NCI-H2171 (cell line): Measurements from ENCODE around the gene CLDN9.
A peak's percentile ranks its signal among the peaks of the same experiment; 100 is the strongest.

Source experiments
- DNase-seq: peaks from one replicate; lab custom pipeline; 2025; lab: John Stamatoyannopoulos, UW

Gene CLDN9

GRCh38 chr16:2974319-2975056 is 38.2 kb upstream of the CLDN9 start:
- no peak for DNase-seq

DNA sequence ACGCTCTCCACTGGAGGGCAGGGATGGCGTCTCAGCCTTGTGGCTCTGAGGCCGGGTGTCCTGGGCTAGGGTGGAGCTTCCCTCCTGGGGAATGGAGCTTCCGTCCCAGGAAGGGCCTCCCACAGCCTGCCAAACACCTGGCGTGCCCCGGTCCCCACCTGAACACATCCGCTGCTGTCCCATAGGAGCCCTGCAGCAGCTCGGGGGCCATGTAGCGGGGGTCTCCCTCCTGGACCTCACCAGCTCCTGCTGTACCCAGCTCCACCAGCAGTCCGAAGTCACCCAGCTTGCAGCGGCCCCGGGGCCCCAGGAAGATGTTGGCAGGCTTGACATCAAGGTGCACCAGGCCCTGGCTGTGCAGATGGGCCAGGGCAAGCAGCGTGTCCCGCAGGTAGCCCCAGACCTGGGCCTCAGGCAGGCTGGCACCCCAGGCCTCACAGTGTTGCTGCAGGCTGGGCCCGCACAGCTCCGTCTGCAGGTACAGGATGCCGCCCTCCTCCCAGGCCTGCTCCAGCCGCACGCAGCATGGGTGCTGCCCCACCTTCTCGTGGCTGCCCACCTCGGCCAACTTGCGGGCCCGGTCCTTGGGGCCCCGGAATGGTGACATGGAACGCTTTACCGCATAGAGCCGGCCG is 37.4 kb upstream of the CLDN9 start:
- no peak for DNase-seq

- DNase-seq = no peak
Observed at GRCh38 chr16:2976201-2976600, 36.5 kb upstream of the CLDN9 start.

DNA sequence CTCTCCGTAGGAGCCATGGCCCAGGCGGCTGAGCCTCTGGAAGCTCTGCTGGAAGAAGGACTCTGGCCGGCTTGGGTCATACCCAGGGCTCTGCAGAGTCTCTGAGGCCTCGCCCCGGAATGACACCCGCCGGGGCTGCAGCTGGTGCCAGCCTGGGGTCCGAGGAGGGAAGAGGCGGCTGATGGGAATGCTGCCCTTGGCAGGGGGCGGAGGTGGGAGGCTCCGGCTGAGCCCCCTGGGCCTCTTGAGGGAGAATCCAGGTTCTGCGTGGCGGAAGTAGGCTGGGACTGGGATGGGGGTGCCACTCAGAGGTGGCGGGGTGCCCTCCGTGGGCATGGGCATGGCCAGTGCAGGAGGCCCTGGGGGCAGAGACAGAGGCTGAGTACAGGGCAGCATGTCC is 36.0 kb upstream of the CLDN9 start:
- no peak for DNase-seq

GRCh38 chr16:2977440-2977839 is 35.3 kb upstream of the CLDN9 start:
- DNase-seq = no peak

- DNase-seq = no peak
Observed at GRCh38 chr16:2979669-2980226, 33.0 kb upstream of the CLDN9 start.

DNA sequence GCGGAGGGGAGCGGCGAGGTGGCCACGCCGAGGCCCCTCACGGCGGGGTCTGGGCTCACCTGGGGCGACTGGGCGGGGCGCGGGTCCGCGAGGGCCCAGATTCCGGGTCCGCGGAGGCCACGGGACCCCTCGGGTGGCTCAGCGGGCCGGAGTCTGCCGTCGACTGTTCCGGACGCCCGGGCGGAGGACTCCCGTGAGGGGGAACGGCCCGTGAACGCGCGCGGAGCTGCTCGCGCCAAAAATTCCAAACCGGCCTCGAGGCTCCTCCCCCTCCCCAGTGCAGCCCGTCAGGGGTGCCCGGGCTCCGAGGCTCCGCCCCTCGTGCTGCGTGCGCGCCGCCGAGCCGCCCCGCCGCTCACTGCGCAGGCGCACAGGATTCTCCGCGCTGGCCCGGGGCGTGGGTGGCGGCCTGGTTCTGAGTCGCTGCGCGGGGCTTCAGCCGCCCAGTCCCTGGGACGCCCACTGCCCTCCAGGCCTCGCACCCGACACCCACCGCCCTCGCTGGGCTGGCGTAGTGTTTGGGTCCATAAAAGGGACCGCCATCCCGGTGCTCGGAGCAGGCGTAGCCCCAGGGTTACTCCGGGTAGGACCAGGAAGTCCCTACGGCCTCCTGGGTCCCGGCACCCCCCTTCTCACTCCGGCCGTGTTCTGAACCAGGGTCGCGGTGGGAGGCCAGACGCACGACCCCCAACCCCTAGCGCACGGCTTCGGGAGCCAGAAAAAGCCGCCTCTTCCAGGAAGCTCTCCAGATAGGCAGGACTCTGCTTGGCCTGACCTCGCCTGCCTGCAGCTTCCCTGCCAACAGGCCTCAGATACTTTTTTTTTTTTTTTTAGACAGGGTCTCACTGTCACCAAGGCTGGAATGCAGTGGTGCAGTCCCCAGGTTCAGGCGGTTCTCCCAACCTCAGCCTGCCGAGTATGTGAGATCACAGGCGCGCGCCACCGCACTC is 32.2 kb upstream of the CLDN9 start, which contains the start of gene PKMYT1:
TSS of gene PKMYT1 (minus strand) at position 220 of the 950 bp plus-strand sequence. CDS start 789 bp downstream, outside the sequence.
- peak; percentile 88 for DNase-seq

DNA sequence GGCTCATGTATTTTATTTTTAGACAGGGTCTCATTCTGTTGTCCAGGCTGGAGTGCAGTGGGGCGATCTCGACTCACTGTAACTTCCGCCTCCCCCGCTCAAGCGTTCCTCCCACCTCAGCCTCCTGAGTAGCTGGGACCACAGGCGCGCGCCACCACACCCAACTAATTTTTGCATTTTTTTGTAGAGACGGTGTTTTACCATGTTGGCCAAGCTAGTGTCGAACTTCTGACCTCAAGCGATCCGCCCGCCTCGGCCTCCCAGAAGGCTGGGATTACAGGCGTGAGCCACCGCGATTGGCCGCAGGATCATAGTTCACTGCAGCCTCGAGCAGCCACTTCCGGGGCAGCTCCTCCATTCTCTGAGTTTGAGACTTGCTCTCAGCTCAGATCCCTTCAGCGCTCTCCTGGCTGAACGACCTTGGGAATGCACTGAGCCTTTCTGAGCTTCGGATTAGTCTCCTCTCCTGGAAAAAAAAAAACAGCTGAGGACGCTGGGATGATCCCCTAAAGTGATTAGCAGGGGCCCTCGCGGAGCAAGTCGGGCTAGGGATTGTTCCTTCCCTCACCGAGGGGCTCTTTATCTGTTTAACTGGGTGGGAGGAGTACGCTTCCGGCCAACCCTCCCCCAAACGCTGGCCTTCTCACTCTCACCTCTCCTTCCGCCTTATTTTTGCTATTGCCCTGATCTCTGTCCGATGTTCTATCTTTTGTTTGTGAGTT is 31.4 kb upstream of the CLDN9 start:
- DNase-seq = no peak

DNA sequence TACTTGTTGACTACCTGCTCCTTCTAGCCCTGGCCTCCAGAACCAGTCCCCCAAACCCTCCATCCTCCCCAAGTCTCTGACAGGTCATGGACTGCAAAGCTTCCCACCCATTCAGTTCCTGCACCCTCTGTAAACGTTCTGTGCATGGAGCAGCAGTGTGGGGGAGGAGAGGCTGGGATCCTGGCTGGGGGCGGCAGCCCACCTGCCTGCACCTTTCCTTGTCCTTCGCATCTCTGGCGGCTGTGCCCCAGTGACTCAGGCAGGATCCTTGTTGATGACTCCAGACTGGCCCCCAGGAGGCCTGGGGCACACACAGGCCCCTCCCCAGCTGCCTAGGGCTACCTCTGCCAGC is 30.8 kb upstream of the CLDN9 start:
- DNase-seq = no peak

- no peak for DNase-seq
Observed at GRCh38 chr16:2982402-2982801, 30.3 kb upstream of the CLDN9 start.

DNA sequence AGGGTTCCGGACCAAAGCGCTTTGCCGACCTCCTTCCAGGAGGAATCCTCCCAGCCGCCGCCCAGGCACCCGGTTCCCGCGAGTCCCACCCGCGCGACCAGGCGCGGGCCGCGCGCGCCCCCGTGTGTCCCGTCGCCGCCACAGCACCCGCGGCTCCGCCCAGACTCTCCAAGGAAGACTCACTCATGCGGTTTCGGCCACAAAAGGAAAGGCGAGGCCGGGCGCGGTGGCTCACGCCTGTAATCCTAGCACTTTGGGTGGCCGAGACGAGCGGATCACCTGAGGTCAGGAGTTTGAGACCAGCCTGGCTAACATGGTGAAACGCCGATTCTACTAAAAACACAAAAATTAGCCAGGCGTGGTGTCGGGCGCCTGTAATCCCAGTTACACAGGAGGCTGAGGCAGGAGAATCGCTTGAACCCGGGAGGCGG is 29.0 kb upstream of the CLDN9 start:
- DNase-seq = peak; percentile 71

DNA sequence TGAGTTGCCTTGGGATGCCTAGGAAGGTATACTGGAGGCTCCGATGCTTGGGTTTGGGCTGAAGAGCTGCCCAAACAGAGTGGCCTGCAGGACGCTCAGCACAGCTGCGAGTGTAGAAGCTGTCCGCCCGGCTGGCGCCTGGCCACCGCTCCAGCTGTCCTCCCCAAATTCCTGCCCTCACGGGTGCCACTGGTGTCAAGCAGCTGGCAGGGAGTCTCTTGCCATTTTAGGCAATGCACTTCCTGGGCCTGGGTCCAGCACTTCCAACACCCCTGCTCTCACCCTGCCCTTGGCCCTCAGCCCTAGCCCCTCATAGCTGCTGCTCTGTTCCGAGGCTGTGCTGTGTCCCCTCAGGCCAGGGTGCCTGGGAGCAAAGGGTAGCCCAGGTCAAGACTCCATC is 27.3 kb upstream of the CLDN9 start:
- no peak for DNase-seq

GRCh38 chr16:2985893-2986355 is 26.8 kb upstream of the CLDN9 start:
- peak; percentile 53 for DNase-seq

GRCh38 chr16:2986623-2987188 is 26.0 kb upstream of the CLDN9 start:
- no peak for DNase-seq

- no peak for DNase-seq
Observed at GRCh38 chr16:2987286-2987685, 25.4 kb upstream of the CLDN9 start.

GRCh38 chr16:2987833-2988232 is 24.9 kb upstream of the CLDN9 start:
- peak; percentile 83 for DNase-seq

DNA sequence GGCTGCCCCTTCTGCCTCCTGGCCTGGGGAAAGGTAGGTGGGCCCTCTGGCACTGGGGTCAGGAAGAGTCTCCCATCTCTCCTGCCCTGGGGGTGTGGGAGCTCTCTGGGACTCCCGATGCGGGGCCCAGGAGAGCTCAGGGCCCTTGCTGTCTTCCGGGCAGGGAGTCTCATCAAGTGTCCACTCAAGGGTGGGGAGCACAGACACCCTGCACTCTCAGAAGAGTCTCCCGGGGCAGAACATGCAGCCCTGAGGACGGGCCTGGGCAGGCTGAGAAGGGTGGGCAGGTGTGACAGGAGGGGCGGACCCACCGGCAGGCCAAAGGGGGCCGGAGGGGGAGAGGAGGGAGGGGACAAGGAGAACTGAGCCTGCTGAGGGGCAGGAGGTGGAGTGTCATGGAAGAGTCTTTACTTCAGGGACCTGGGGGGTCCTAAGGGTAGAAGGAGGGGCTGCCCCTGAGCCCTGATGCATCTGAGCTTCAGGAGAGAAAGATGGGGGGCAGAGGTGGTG is 24.1 kb upstream of the CLDN9 start:
- DNase-seq = no peak

DNA sequence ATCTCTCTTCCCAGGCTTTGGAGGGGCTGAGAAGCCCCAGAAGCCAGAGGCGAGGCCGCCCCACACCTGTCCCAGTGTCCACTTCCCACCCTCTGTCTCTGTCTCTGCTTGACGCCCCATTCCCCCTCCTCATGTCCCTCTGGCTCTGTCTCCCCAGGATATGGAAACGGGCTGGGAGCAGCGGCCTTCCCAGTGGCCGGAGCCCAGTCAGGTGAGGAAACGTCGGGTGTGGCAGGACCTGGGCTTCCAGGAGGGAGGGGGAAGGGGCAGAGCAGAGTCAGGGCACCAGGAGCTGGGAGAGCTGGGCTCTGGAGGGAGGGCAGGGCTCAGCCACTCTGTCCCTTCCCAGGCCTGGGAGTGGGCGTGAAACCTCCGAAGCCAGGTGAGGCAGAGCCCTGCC is 21.8 kb upstream of the CLDN9 start:
- DNase-seq = no peak

- DNase-seq = no peak
Observed at GRCh38 chr16:2991566-2992261, 21.0 kb upstream of the CLDN9 start.

- DNase-seq = no peak
Observed at GRCh38 chr16:2992383-2993081, 20.2 kb upstream of the CLDN9 start.
